Measurements from ENCODE around the gene VMP1. TPM values are rescaled to one million over a fixed set of nuclear protein-coding genes. Genes with fewer than 3 reads are reported as not detected.
A peak's percentile ranks its signal among the peaks of the same experiment; 100 is the strongest.

Gene VMP1
- total and polyA plus RNA-seq, 2 of the 13 experiments (the other 11 are each of a cell fraction or from before 2014, with no cell fraction given): 186 to 271 TPM

DNA sequence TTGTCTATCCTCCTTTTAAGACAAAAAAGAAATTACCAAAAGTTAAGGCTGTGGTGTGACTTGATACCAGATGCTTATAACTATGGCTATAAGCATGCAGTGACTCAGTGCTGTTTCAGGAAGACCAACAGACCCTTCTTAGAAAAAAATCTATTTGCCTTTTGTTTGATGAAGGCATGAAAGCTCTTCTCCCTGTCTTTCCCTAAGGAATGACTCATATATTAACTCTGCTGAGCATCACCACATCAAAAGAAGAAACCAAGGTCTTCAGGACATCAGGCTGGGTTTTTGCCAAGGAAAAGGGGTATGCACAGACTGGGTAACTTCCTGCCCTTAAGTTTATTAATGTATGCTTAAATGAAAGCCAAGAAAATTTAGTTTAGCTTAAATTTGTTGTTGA is 47.1 kb downstream of the VMP1 start (continued):
- TF ChIP-seq, protein P1, sequence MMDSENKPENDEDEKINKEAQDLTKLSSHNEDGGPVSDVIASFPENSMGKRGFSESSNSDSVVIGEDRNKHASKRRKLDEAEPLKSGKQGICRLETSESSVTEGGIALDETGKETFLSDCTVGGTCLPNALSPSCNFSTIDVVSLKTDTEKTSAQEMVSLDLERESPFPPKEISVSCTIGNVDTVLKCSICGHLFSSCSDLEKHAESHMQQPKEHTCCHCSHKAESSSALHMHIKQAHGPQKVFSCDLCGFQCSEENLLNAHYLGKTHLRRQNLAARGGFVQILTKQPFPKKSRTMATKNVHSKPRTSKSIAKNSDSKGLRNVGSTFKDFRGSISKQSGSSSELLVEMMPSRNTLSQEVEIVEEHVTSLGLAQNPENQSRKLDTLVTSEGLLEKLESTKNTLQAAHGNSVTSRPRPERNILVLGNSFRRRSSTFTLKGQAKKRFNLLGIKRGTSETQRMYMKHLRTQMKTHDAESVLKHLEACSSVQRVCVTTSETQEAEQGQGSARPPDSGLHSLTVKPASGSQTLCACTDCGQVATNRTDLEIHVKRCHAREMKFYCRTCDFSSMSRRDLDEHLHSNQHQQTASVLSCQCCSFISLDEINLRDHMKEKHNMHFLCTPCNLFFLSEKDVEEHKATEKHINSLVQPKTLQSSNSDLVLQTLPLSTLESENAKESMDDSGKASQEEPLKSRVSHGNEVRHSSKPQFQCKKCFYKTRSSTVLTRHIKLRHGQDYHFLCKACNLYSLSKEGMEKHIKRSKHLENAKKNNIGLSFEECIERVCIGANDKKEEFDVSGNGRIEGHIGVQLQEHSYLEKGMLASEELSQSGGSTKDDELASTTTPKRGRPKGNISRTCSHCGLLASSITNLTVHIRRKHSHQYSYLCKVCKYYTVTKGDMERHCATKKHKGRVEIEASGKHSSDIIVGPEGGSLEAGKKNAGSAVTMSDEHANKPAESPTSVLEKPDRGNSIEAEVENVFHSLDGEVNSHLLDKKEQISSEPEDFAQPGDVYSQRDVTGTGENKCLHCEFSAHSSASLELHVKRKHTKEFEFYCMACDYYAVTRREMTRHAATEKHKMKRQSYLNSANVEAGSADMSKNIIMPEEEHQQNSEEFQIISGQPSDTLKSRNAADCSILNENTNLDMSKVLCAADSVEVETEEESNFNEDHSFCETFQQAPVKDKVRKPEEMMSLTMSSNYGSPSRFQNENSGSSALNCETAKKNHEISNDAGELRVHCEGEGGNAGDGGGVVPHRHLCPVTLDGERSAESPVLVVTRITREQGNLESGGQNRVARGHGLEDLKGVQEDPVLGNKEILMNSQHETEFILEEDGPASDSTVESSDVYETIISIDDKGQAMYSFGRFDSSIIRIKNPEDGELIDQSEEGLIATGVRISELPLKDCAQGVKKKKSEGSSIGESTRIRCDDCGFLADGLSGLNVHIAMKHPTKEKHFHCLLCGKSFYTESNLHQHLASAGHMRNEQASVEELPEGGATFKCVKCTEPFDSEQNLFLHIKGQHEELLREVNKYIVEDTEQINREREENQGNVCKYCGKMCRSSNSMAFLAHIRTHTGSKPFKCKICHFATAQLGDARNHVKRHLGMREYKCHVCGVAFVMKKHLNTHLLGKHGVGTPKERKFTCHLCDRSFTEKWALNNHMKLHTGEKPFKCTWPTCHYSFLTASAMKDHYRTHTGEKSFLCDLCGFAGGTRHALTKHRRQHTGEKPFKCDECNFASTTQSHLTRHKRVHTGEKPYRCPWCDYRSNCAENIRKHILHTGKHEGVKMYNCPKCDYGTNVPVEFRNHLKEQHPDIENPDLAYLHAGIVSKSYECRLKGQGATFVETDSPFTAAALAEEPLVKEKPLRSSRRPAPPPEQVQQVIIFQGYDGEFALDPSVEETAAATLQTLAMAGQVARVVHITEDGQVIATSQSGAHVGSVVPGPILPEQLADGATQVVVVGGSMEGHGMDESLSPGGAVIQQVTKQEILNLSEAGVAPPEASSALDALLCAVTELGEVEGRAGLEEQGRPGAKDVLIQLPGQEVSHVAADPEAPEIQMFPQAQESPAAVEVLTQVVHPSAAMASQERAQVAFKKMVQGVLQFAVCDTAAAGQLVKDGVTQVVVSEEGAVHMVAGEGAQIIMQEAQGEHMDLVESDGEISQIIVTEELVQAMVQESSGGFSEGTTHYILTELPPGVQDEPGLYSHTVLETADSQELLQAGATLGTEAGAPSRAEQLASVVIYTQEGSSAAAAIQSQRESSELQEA (CRISPR knock-in tag; IDR thresholded peaks at IDR 0.05; ENCODE audit: not compliant biosample characterization): no peak
- TF ChIP-seq, protein P2, sequence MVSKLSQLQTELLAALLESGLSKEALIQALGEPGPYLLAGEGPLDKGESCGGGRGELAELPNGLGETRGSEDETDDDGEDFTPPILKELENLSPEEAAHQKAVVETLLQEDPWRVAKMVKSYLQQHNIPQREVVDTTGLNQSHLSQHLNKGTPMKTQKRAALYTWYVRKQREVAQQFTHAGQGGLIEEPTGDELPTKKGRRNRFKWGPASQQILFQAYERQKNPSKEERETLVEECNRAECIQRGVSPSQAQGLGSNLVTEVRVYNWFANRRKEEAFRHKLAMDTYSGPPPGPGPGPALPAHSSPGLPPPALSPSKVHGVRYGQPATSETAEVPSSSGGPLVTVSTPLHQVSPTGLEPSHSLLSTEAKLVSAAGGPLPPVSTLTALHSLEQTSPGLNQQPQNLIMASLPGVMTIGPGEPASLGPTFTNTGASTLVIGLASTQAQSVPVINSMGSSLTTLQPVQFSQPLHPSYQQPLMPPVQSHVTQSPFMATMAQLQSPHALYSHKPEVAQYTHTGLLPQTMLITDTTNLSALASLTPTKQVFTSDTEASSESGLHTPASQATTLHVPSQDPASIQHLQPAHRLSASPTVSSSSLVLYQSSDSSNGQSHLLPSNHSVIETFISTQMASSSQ (IDR thresholded peaks at IDR 0.05; ENCODE audit: low read depth): 0 out of 2 replicates have a peak, but pooled peaks have one; percentile 26
- TF ChIP-seq, protein P2 (CRISPR knock-in tag; IDR thresholded peaks at IDR 0.05; ENCODE audit: borderline replicate concordance): peak; percentile 28; the same call in 1 of the 2 replicates
- TF ChIP-seq, protein P3, sequence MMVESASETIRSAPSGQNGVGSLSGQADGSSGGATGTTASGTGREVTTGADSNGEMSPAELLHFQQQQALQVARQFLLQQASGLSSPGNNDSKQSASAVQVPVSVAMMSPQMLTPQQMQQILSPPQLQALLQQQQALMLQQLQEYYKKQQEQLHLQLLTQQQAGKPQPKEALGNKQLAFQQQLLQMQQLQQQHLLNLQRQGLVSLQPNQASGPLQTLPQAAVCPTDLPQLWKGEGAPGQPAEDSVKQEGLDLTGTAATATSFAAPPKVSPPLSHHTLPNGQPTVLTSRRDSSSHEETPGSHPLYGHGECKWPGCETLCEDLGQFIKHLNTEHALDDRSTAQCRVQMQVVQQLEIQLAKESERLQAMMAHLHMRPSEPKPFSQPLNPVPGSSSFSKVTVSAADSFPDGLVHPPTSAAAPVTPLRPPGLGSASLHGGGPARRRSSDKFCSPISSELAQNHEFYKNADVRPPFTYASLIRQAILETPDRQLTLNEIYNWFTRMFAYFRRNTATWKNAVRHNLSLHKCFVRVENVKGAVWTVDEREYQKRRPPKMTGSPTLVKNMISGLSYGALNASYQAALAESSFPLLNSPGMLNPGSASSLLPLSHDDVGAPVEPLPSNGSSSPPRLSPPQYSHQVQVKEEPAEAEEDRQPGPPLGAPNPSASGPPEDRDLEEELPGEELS (CRISPR knock-in tag; IDR thresholded peaks at IDR 0.05): peak; percentile 41; the same call in 1 of the 2 replicates
- TF ChIP-seq, protein P4, sequence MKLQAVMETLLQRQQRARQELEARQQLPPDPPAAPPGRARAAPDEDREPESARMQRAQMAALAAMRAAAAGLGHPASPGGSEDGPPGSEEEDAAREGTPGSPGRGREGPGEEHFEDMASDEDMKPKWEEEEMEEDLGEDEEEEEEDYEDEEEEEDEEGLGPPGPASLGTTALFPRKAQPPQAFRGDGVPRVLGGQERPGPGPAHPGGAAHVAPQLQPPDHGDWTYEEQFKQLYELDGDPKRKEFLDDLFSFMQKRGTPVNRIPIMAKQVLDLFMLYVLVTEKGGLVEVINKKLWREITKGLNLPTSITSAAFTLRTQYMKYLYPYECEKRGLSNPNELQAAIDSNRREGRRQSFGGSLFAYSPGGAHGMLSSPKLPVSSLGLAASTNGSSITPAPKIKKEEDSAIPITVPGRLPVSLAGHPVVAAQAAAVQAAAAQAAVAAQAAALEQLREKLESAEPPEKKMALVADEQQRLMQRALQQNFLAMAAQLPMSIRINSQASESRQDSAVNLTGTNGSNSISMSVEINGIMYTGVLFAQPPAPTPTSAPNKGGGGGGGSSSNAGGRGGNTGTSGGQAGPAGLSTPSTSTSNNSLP (IDR thresholded peaks at IDR 0.05; ENCODE audit: low read depth, low read length): peak; percentile 84
- no peak for TF ChIP-seq NAIF1 (CRISPR knock-in tag; IDR thresholded peaks at IDR 0.05; ENCODE audit: borderline replicate concordance)
- peak; percentile 65 for TF ChIP-seq TEAD3 (CRISPR knock-in tag; optimal IDR thresholded peaks at IDR 0.05; ENCODE audit: borderline replicate concordance)
- no peak for TF ChIP-seq ZNF230 (CRISPR knock-in tag; IDR thresholded peaks at IDR 0.05)
- no peak for TF ChIP-seq SYNCRIP (IDR thresholded peaks at IDR 0.05; ENCODE audit: insufficient read depth, low read depth, low read length)
- no peak for TF ChIP-seq GATA4 (IDR thresholded peaks at IDR 0.05; ENCODE audit: borderline replicate concordance, low read depth)
